H9 (cell line): ENCODE results near the gene SPOCD1. TPM values are rescaled to one million over a fixed set of nuclear protein-coding genes. Genes with fewer than 3 reads are reported as not detected.

Experiments used
- DNase-seq: peaks from one replicate; pipeline ENCODE4 v3.0.0-alpha.2; 2017
- H2AFZ ChIP-seq: one replicate; pipeline ENCODE4 v1.6.1; 2013; ENCODE audit warnings: mild to moderate bottlenecking, low read length, control low read depth, moderate library complexity
- H2AK5ac ChIP-seq: 2 replicates; pipeline ENCODE4 v1.6.1; 2013; ENCODE audit warnings: low read length, control low read depth, mixed read lengths; ENCODE audit not compliant: insufficient read length
- H2BK120ac ChIP-seq: one replicate; pipeline ENCODE4 v1.6.1; 2013; ENCODE audit warnings: low read depth, mild to moderate bottlenecking, low read length, control low read depth, inconsistent platforms; ENCODE audit not compliant: poor library complexity, severe bottlenecking
- H2BK12ac ChIP-seq: 2 replicates; pipeline ENCODE4 v1.6.1; 2013; ENCODE audit warnings: low read length, control low read depth, mixed read lengths, low read depth; ENCODE audit not compliant: insufficient read length
- H2BK15ac ChIP-seq: 2 replicates; pipeline ENCODE4 v1.6.1; 2013; ENCODE audit warnings: low read depth, low read length, control low read depth
- H2BK20ac ChIP-seq: one replicate; pipeline ENCODE4 v1.6.1; 2013; ENCODE audit warnings: low read depth, mild to moderate bottlenecking, low read length, control low read depth, inconsistent platforms; ENCODE audit not compliant: poor library complexity, severe bottlenecking
- H2BK5ac ChIP-seq: 2 replicates; pipeline ENCODE4 v1.6.1; 2013; ENCODE audit warnings: low read length, control low read depth, mixed read lengths; ENCODE audit not compliant: insufficient read length
- H3K14ac ChIP-seq: 2 replicates; pipeline ENCODE4 v1.6.1; 2013; ENCODE audit warnings: low read length, control low read depth; ENCODE audit not compliant: insufficient read depth
- H3K18ac ChIP-seq: 2 replicates; pipeline ENCODE4 v1.6.1; 2013; ENCODE audit warnings: low read depth, mild to moderate bottlenecking, mixed read lengths, low read length, control low read depth; ENCODE audit not compliant: insufficient read length
- H3K23ac ChIP-seq: 2 replicates; pipeline ENCODE4 v1.6.1; 2013; ENCODE audit warnings: low read length, control low read depth, mixed read lengths, low read depth; ENCODE audit not compliant: insufficient read length
- H3K23me2 ChIP-seq: 2 replicates; pipeline ENCODE4 v1.6.1; 2013; ENCODE audit warnings: low read depth, mild to moderate bottlenecking, mixed read lengths, low read length, control low read depth; ENCODE audit not compliant: insufficient read length, poor library complexity, severe bottlenecking
- H3K27ac ChIP-seq: 2 replicates; pipeline ENCODE4 v1.5.1; 2013; ENCODE audit warnings: low read length, control low read depth, mixed read lengths, low read depth; ENCODE audit not compliant: insufficient read length
- H3K27me3 ChIP-seq: 2 replicates; pipeline ENCODE4 v1.6.1; 2013; ENCODE audit warnings: low read length, control low read depth, inconsistent platforms; ENCODE audit not compliant: insufficient read depth
- H3K4ac ChIP-seq: 2 replicates; pipeline ENCODE4 v1.6.1; 2013; ENCODE audit warnings: low read depth, mild to moderate bottlenecking, control low read depth, inconsistent platforms, low read length, moderate library complexity
- H3K4me1 ChIP-seq: 2 replicates; pipeline ENCODE4 v1.6.1; 2013; ENCODE audit warnings: low read length, control low read depth, inconsistent platforms; ENCODE audit not compliant: insufficient read depth
- H3K4me2 ChIP-seq: 2 replicates; pipeline ENCODE4 v1.6.1; 2013; ENCODE audit warnings: low read length, control low read depth, mixed read lengths; ENCODE audit not compliant: insufficient read length, insufficient read depth
- H3K56ac ChIP-seq: 2 replicates; pipeline ENCODE4 v1.6.1; 2013; ENCODE audit warnings: low read depth, mild to moderate bottlenecking, mixed read lengths, low read length, control low read depth; ENCODE audit not compliant: insufficient read length
- H3K79me1 ChIP-seq: 2 replicates; pipeline ENCODE4 v1.6.1; 2013; ENCODE audit warnings: low read depth, mild to moderate bottlenecking, moderate library complexity, low read length, control low read depth, inconsistent platforms; ENCODE audit not compliant: insufficient read depth, poor library complexity, severe bottlenecking
- H3K79me2 ChIP-seq: 2 replicates; pipeline ENCODE4 v1.6.1; 2013; ENCODE audit warnings: low read length, control low read depth, inconsistent platforms; ENCODE audit not compliant: insufficient read depth
- H3K9ac ChIP-seq: 2 replicates; pipeline ENCODE4 v1.6.1; 2013; ENCODE audit warnings: low read length, control low read depth, mixed read lengths; ENCODE audit not compliant: insufficient read length; ENCODE audit errors: extremely low read depth
- H3K9me3 ChIP-seq: one replicate; pipeline ENCODE4 v1.6.1; 2013; ENCODE audit warnings: low read depth, low read length, inconsistent platforms; ENCODE audit not compliant: control insufficient read depth
- H3T11ph ChIP-seq: one replicate; pipeline ENCODE4 v1.6.1; 2013; ENCODE audit warnings: mild to moderate bottlenecking, low read length, control low read depth, inconsistent platforms
- H4K20me1 ChIP-seq: one replicate; pipeline ENCODE4 v1.6.1; 2013; ENCODE audit not compliant: control insufficient read depth, insufficient read length, insufficient read depth
- H4K5ac ChIP-seq: 2 replicates; pipeline ENCODE4 v1.6.1; 2013; ENCODE audit warnings: low read depth, mild to moderate bottlenecking, mixed read lengths, low read length, control low read depth; ENCODE audit not compliant: insufficient read length
- H4K8ac ChIP-seq: replicated peaks from 2 replicates; pipeline ENCODE4 v1.6.1; 2013; ENCODE audit warnings: low read length, control low read depth, mixed read lengths, low read depth; ENCODE audit not compliant: insufficient read length
- H4K91ac ChIP-seq: 2 replicates; pipeline ENCODE4 v1.6.1; 2013; ENCODE audit warnings: low read depth, mild to moderate bottlenecking, moderate library complexity, mixed read lengths, low read length, control low read depth; ENCODE audit not compliant: insufficient read length
- H3K27ac Mint-ChIP-seq, 3 experiments: 2 replicates in 2 of 3; 3 replicates in 1 of 3; pipeline ENCODE4 v1.8.0; 2020 to 2021; ENCODE audit warnings: mixed read lengths in 3 of 3, mild to moderate bottlenecking in 1 of 3, moderate library complexity in 1 of 3
- H3K27me3 Mint-ChIP-seq: 2 replicates; pipeline ENCODE4 v1.8.0; 2021; ENCODE audit warnings: low read depth, mild to moderate bottlenecking, moderate library complexity, mixed read lengths
- H3K36me3 Mint-ChIP-seq, 3 experiments: 2 replicates in 2 of 3; 3 replicates in 1 of 3; pipeline ENCODE4 v1.8.0; 2020 to 2021; ENCODE audit warnings: low read depth in 3 of 3, mixed read lengths in 3 of 3; ENCODE audit not compliant: insufficient read depth in 1 of 3
- H3K4me1 Mint-ChIP-seq, 2 experiments: 2 replicates each; pipeline ENCODE4 v1.8.0; 2020; ENCODE audit warnings: mixed read lengths in 2 of 2
- H3K4me3 Mint-ChIP-seq, 2 experiments: 2 replicates in 1 of 2; 3 replicates in 1 of 2; pipeline ENCODE4 v1.8.0; 2020 to 2021; ENCODE audit warnings: mild to moderate bottlenecking in 2 of 2, mixed read lengths in 2 of 2, moderate library complexity in 1 of 2
- H3K9me3 Mint-ChIP-seq, 2 experiments: 2 replicates in 1 of 2; 3 replicates in 1 of 2; pipeline ENCODE4 v1.8.0; 2020; ENCODE audit warnings: mild to moderate bottlenecking in 2 of 2, mixed read lengths in 2 of 2, moderate library complexity in 1 of 2
- WGBS: extraction: QIAGEN DNeasy Blood & Tissue Kit; methylation state at CpG from one replicate; pipeline ENCODE4 v1.1.7; 2013; ENCODE audit warnings: missing lambda C conversion rate, low lambda C conversion rate, mixed read lengths; ENCODE audit not compliant: insufficient read length; ENCODE audit errors: extremely low coverage; 5-methylcytosine and 5-hydroxymethylcytosine counted together
- total RNA-seq: library from RNA; stranded (reverse); gene quantifications from 2 replicates; pipeline ENCODE4 v1.2.1, GENCODE V29; 2021
- TF ChIP-seq, protein P1 (sequence below): fragments of 200-600 bp; sonication (generic); conservative IDR thresholded peaks from 3 replicates; pipeline ENCODE4 v1.8.0; 2021; ENCODE audit warnings: antibody characterized with exemption, mild to moderate bottlenecking

The SPOCD1 gene
- total RNA-seq, 1 experiment from 2014 or later, result 1.5 TPM

DNA sequence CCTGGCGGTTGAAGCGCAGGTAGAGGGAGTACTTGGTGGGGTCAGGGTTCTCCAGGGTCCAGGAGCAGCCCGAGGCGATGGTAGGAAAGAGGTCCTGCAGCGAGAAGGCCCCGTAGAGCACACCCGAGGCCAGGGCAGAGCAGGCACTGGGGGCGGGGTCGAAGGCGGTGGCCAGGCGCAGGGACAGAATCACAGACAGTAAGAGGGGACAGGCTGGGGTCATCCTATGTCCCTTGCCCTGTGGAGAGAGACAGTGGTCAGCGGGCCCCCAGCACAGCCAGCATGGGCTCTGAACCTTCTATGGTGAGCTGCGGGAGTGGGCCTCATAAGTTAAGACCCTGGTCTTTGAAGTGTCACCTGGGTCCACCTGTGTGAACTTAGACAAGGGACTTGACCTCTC, 59.2 kb downstream of the SPOCD1 start:
- Histone ChIP-seq H3K14ac (no peak overlapping the region; the same call in 1 of the 2 replicates), H4K5ac (no peak overlapping the region), H3K23me2 (no peaks in the 10 kb centered on the region), H3T11ph (no peak overlapping the region), H3K27me3 (no peaks in the 10 kb centered on the region), H2BK20ac (no peak overlapping the region), H2BK15ac (no peak overlapping the region), H3K27ac (no peak overlapping the region), H3K56ac (no peak overlapping the region), H4K91ac (no peak overlapping the region), H3K4me2 (no peak overlapping the region), H3K23ac (no peak overlapping the region), H3K4me1 (peaks cover 9% of the 10 kb centered on the region; the same call in 1 of the 2 replicates), H3K79me1 (no peaks in the 10 kb centered on the region), H3K18ac (no peak overlapping the region), H3K9ac (no peak overlapping the region), H2BK120ac (no peak overlapping the region), H3K4ac (no peak overlapping the region), H4K20me1 (no peaks in the 10 kb centered on the region), H2AK5ac (no peak overlapping the region), H2BK12ac (no peak overlapping the region), H3K9me3 (no peaks in the 10 kb centered on the region), H4K8ac (no peak overlapping the region), H3K79me2 (no peaks in the 10 kb centered on the region), H2BK5ac (no peak overlapping the region), H2AFZ (no peak overlapping the region)
- DNase-seq, result no peak
- no peaks in the 10 kb centered on the region for H3K36me3 Mint-ChIP-seq
- H3K27ac Mint-ChIP-seq, result peak overlapping the region in 1 of 3 experiments; percentile 18; a peak in 1 of 7 replicates
- H3K4me1 Mint-ChIP-seq, result peaks cover 37 to 45% of the 10 kb centered on the region in 2 experiments
- H3K9me3 Mint-ChIP-seq, result no peaks in the 10 kb centered on the region
- no peak overlapping the region for H3K4me3 Mint-ChIP-seq
- no CpG with 5 or more reads among the region's 13 CpGs for WGBS
- TF ChIP-seq, protein P1, sequence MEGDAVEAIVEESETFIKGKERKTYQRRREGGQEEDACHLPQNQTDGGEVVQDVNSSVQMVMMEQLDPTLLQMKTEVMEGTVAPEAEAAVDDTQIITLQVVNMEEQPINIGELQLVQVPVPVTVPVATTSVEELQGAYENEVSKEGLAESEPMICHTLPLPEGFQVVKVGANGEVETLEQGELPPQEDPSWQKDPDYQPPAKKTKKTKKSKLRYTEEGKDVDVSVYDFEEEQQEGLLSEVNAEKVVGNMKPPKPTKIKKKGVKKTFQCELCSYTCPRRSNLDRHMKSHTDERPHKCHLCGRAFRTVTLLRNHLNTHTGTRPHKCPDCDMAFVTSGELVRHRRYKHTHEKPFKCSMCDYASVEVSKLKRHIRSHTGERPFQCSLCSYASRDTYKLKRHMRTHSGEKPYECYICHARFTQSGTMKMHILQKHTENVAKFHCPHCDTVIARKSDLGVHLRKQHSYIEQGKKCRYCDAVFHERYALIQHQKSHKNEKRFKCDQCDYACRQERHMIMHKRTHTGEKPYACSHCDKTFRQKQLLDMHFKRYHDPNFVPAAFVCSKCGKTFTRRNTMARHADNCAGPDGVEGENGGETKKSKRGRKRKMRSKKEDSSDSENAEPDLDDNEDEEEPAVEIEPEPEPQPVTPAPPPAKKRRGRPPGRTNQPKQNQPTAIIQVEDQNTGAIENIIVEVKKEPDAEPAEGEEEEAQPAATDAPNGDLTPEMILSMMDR, result no peak
- H3K27me3 Mint-ChIP-seq, result peaks cover 4% of the 10 kb centered on the region
